ENCODE measurements around the gene SMC2.

The SMC2 gene

GRCh38 chr9:104091708-104092107, 2.4 kb upstream of the SMC2 start:
- H3K4me1 ChIP-seq (ENCODE audit: control insufficient read depth, insufficient read depth, low read length): 0 out of 2 replicates have a peak, but pooled peaks cover 2% of the 10 kb centered on the region
- POLR2A ChIA-PET: no interaction called here
- no peaks in the 10 kb centered on the region for H3K9me3 ChIP-seq (ENCODE audit: control insufficient read depth, insufficient read depth, low read depth, low read length)
- H3K27ac ChIP-seq (ENCODE audit: extremely low read depth, low read depth, low read length): no peak overlapping the region
- peaks cover 0 to 7% of the 10 kb centered on the region in 2 experiments; a peak in 1 of 3 replicates for H3K36me3 ChIP-seq (ENCODE audit: control insufficient read depth in 2 of 2, insufficient read depth in 1 of 2, low read length in 2 of 2)
- CTCF ChIA-PET: interaction anchor here (0.6 kb wide), 1 partner anchor 31 kb away, joined by 3 read pairs; no protein-coding TSS in a partner anchor
- no peak overlapping the region for H3K4me3 ChIP-seq (ENCODE audit: low read depth, low read length)
- no peak for TF ChIP-seq KLF10 (tag by site-specific recombination; IDR thresholded peaks at IDR 0.05)
- TF ChIP-seq OSR2 (tag by site-specific recombination; IDR thresholded peaks at IDR 0.05): no peak
- TF ChIP-seq OVOL3 (tag by site-specific recombination; IDR thresholded peaks at IDR 0.05): no peak
- TF ChIP-seq ZNF155 (tag by site-specific recombination; IDR thresholded peaks at IDR 0.05): no peak
- TF ChIP-seq CTCF (tag by site-specific recombination; IDR thresholded peaks at IDR 0.05): peak; percentile 34; the same call in 1 of the 2 replicates
- TF ChIP-seq ZBTB17 (tag by site-specific recombination; IDR thresholded peaks at IDR 0.05): peak; percentile 69; the same call in 1 of the 2 replicates

- POLR2A ChIA-PET: interaction anchor here (2.0 kb wide), 1 partner anchor 16 kb away, joined by 6 read pairs; no protein-coding TSS in a partner anchor
- H3K36me3 ChIP-seq (ENCODE audit: control insufficient read depth in 2 of 2, insufficient read depth in 1 of 2, low read length in 2 of 2): peaks cover 0 to 8% of the 10 kb centered on the region in 2 experiments; a peak in 1 of 3 replicates
- TF ChIP-seq GLI2 (tag by site-specific recombination; IDR thresholded peaks at IDR 0.05; ENCODE audit: borderline replicate concordance, low read depth): no peak
- TF ChIP-seq KLF10 (tag by site-specific recombination; IDR thresholded peaks at IDR 0.05): no peak
- no peak for TF ChIP-seq ZNF23 (tag by site-specific recombination; IDR thresholded peaks at IDR 0.05; ENCODE audit: borderline replicate concordance)
- TF ChIP-seq ZNF670 (tag by site-specific recombination; IDR thresholded peaks at IDR 0.05; ENCODE audit: low read depth): no peak
- no peak for TF ChIP-seq ZNF747 (tag by site-specific recombination; IDR thresholded peaks at IDR 0.05)
- no peak for TF ChIP-seq SCRT2 (tag by site-specific recombination; IDR thresholded peaks at IDR 0.05)
- TF ChIP-seq PBX3 (CRISPR knock-in tag; IDR thresholded peaks at IDR 0.05): no peak
- TF ChIP-seq ZBTB10 (tag by site-specific recombination; IDR thresholded peaks at IDR 0.05): no peak
- TF ChIP-seq AEBP2 (tag by site-specific recombination; IDR thresholded peaks at IDR 0.05; ENCODE audit: borderline replicate concordance): no peak
- TF ChIP-seq ZNF555 (tag by site-specific recombination; conservative IDR thresholded peaks at IDR 0.05): no peak
- TF ChIP-seq ZBTB7A (tag by site-specific recombination; IDR thresholded peaks at IDR 0.05; ENCODE audit: low read depth): no peak
- TF ChIP-seq ZNF596 (tag by site-specific recombination; IDR thresholded peaks at IDR 0.05): no peak
- no peak for TF ChIP-seq SP3 (tag by site-specific recombination; IDR thresholded peaks at IDR 0.05)
- no peak for TF ChIP-seq MZF1 (tag by site-specific recombination; IDR thresholded peaks at IDR 0.05; ENCODE audit: borderline replicate concordance)
- TF ChIP-seq BCL11B (tag by site-specific recombination; IDR thresholded peaks at IDR 0.05; ENCODE audit: low read depth): no peak
- no peak for TF ChIP-seq YY2 (tag by site-specific recombination; IDR thresholded peaks at IDR 0.05)
- H3K9me3 ChIP-seq (ENCODE audit: control insufficient read depth, insufficient read depth, low read depth, low read length): no peaks in the 10 kb centered on the region
- CTCF ChIA-PET: interaction anchor here (0.6 kb wide), 1 partner anchor 31 kb away, joined by 3 read pairs; no protein-coding TSS in a partner anchor
- no peak overlapping the region for H3K27ac ChIP-seq (ENCODE audit: extremely low read depth, low read depth, low read length)
- no peak overlapping the region for H3K4me3 ChIP-seq (ENCODE audit: low read depth, low read length)
- 0 out of 2 replicates have a peak, but pooled peaks cover 2% of the 10 kb centered on the region for H3K4me1 ChIP-seq (ENCODE audit: control insufficient read depth, insufficient read depth, low read length)
Observed at GRCh38 chr9:104092192-104092591, 1.9 kb upstream of the SMC2 start.
